Stimulated activated CD4-positive, alpha-beta T cell treated with anti-CD3 and anti-CD28 coated beads, Interleukin-15, amount 100 ng/mL, for 1 hour (primary cell): ENCODE data around the gene DCST2.

Experiments used
- DNase-seq, 2 donors: peaks; one replicate each; pipeline ENCODE4 v3.0.0-alpha.2; 2020; ENCODE audit warnings: low read depth in 1 of 2, low spot score in 1 of 2

The DCST2 gene

GRCh38 chr1:155050560-155051341 is 17.2 kb upstream of the DCST2 start, which contains the start of gene ADAM15:
Gene ADAM15, plus strand, starts transcription at chr1:155051316. Its CDS starts 71 bp downstream, at chr1:155051387.
- peak; percentile 68 to 72 for DNase-seq

GRCh38 chr1:155049651-155050559 is 16.3 kb upstream of the DCST2 start:
- DNase-seq = no peak

GRCh38 chr1:155048449-155049334 is 15.1 kb upstream of the DCST2 start:
- no peak for DNase-seq

GRCh38 chr1:155044812-155045657 is 11.5 kb upstream of the DCST2 start:
- peak in 1 of 2 donors; percentile 12 for DNase-seq

- DNase-seq = no peak
Measured at GRCh38 chr1:155044365-155044764, 10.8 kb upstream of the DCST2 start.

GRCh38 chr1:155043793-155044192 is 10.2 kb upstream of the DCST2 start:
- DNase-seq = no peak

- no peak for DNase-seq
Measured at GRCh38 chr1:155043301-155043702, 9.7 kb upstream of the DCST2 start.

GRCh38 chr1:155042789-155043188 is 9.2 kb upstream of the DCST2 start:
- no peak for DNase-seq

GRCh38 chr1:155040358-155041093 is 6.9 kb upstream of the DCST2 start:
- DNase-seq = no peak

GRCh38 chr1:155039308-155039669 is 5.7 kb upstream of the DCST2 start:
- no peak for DNase-seq

- DNase-seq = no peak
Measured at GRCh38 chr1:155038602-155039307, 5.2 kb upstream of the DCST2 start.

- DNase-seq = no peak
Measured at GRCh38 chr1:155037851-155038441, 4.4 kb upstream of the DCST2 start.

- no peak for DNase-seq
Measured at GRCh38 chr1:155037043-155037442, 3.5 kb upstream of the DCST2 start.

GRCh38 chr1:155035936-155036335 is 2.4 kb upstream of the DCST2 start:
- DNase-seq = no peak

GRCh38 chr1:155034318-155035208 is 982 bp upstream of the DCST2 start:
- DNase-seq = no peak

- DNase-seq = no peak
Measured at GRCh38 chr1:155032886-155033285, 695 bp downstream of the DCST2 start.

GRCh38 chr1:155030899-155031298 is 2.7 kb downstream of the DCST2 start:
- DNase-seq = no peak
